Endothelial cell of umbilical vein (primary cell): ENCODE measurements around the gene FGR.

Source experiments
- EZH2 ChIP-seq: IDR thresholded peaks from 2 replicates; pipeline ENCODE4 v1.6.1; 2012; ENCODE audit warnings: borderline replicate concordance, low read depth, mild to moderate bottlenecking, moderate library complexity, low read length, inconsistent platforms; ENCODE audit not compliant: severe bottlenecking
- GATA2 ChIP-seq: IDR thresholded peaks from 2 replicates; pipeline ENCODE4 v1.7.0; 2011; ENCODE audit warnings: low read depth, mild to moderate bottlenecking, moderate library complexity, mixed read lengths, low read length; ENCODE audit not compliant: insufficient read length, insufficient read depth
- POLR2A ChIP-seq: IDR thresholded peaks from 2 replicates; pipeline ENCODE4 v1.6.1; 2012; ENCODE audit warnings: low read depth, mild to moderate bottlenecking, control low read depth, low read length
- POLR2AphosphoS5 ChIP-seq: IDR thresholded peaks from 2 replicates; pipeline ENCODE4 v1.6.1; 2012; ENCODE audit warnings: low read depth, mild to moderate bottlenecking, control low read depth, low read length, moderate library complexity; ENCODE audit not compliant: insufficient read depth
- TF ChIP-seq, protein P1 (sequence below), 2 donors: IDR thresholded peaks; 1 replicate in 1 of 2; 2 replicates in 1 of 2; pipeline ENCODE4 v1.5.1; 2011; ENCODE audit warnings: low read length in 2 of 2, mild to moderate bottlenecking in 2 of 2, moderate library complexity in 2 of 2, control low read depth in 1 of 2, inconsistent platforms in 1 of 2, low read depth in 1 of 2; ENCODE audit not compliant: insufficient read depth in 1 of 2; ENCODE audit errors: extremely low read depth in 1 of 2

DNA sequence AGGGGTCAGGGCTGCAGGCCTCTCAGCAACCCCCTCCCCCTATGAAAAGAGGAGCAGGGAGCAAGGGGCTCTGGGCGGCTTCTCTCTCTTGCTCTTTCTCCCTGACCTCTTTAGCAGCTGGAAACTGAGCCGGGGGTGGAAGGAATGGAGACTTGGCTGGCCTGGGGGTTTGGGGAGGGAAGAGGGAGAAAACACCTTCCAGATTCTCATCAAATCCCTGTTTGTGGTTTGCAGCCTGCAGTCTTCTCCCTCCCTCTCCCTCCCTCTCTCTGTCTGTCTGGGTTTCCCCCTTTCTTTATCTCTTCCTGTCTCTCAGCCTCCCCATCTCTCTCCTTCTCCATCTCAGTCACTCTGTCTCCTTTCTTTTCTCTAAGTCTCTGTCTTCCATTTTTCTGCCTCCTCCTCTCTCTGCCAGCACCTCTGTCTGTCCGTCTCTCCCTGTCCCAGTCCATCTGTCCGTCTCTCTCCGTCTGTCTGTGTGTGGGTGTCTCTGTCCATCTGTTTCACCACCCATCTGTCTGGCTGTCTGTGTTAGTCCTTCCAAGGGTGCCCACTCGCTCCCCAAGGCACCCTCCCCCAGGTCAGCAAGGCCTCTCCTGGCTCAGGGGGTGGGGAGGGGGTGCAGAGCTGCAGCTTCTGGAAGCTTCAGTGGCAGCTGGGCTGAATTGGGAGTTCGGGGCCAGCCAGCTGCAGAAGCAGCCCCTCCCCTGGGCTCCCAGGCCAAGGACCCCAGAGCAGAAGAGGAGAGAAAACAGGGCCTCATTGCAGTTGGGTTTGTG lies 37.3 kb downstream of the FGR start:
- no peak for TF ChIP-seq POLR2A
- TF ChIP-seq, protein P1, sequence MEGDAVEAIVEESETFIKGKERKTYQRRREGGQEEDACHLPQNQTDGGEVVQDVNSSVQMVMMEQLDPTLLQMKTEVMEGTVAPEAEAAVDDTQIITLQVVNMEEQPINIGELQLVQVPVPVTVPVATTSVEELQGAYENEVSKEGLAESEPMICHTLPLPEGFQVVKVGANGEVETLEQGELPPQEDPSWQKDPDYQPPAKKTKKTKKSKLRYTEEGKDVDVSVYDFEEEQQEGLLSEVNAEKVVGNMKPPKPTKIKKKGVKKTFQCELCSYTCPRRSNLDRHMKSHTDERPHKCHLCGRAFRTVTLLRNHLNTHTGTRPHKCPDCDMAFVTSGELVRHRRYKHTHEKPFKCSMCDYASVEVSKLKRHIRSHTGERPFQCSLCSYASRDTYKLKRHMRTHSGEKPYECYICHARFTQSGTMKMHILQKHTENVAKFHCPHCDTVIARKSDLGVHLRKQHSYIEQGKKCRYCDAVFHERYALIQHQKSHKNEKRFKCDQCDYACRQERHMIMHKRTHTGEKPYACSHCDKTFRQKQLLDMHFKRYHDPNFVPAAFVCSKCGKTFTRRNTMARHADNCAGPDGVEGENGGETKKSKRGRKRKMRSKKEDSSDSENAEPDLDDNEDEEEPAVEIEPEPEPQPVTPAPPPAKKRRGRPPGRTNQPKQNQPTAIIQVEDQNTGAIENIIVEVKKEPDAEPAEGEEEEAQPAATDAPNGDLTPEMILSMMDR (IDR thresholded peaks at IDR 0.05; ENCODE audit: extremely low read depth in 1 of 2, insufficient read depth in 1 of 2, low read depth in 1 of 2, low read length in 2 of 2): no peak
- no peak for TF ChIP-seq EZH2
- no peak for TF ChIP-seq GATA2
- TF ChIP-seq POLR2AphosphoS5: no peak
